K562 (cell line): Measurements from ENCODE around the gene MEAF6. TPM values are rescaled to one million over a fixed set of nuclear protein-coding genes. Genes with fewer than 3 reads are reported as not detected.

ENCODE experiments used
- ATAC-seq: fragments of 200-7000 bp; cut with Tn5 transposase; 3 replicates; pipeline ENCODE4 v1.9.1; 2020; ENCODE audit warnings: moderate library complexity
- BruUV-seq: library from RNA; stranded (reverse); fragments of 400-500 nt; replicated peaks from 2 replicates; lab custom pipeline; 2021; lab: Mats Ljungman, UMichigan
- CTCF ChIA-PET: fragments of 300-600 bp; formaldehyde crosslinking; extraction: SDS; loops from one replicate; lab custom pipeline; 2021; ENCODE audit warnings: low intra/inter-chr PET ratio; lab: Yijun Ruan, JAX
- POLR2A ChIA-PET: fragments of 300-600, 350-650 bp; sonication (Branson Sonifier 250); formaldehyde crosslinking; extraction: SDS; loops from one replicate; lab custom pipeline; 2021; ENCODE audit warnings: antibody characterized with exemption, inconsistent platforms; lab: Yijun Ruan, JAX
- DNase-seq, 4 experiments: peaks; one replicate each; pipeline versions ENCODE4 v3.0.0 to v3.0.0-alpha.2; 2011 to 2018; ENCODE audit warnings: low spot score in 3 of 4, mixed read lengths in 3 of 4; ENCODE audit errors: extremely low read depth in 1 of 4
- FAIRE-seq: peaks from 2 replicates; lab custom pipeline; 2011; peaks lifted over from hg19 to GRCh38; lab: Jason Lieb, UNC
- H2AFZ ChIP-seq: 2 replicates; pipeline ENCODE4 v1.6.0; 2011; ENCODE audit warnings: low read depth, low read length, control low read depth, inconsistent platforms
- H3K27ac ChIP-seq: fragments of 200-600 bp; 3 replicates; pipeline ENCODE4 v1.8.0; 2011; ENCODE audit warnings: low read depth, mild to moderate bottlenecking, control low read depth, inconsistent platforms, low read length, moderate library complexity, mixed read lengths; ENCODE audit errors: extremely low read depth
- H3K27me3 ChIP-seq, 2 experiments: fragments of 300-600 bp in 1 of 2; 2 replicates in 1 of 2; 3 replicates in 1 of 2; pipeline versions ENCODE4 v1.6.0 to v1.8.0; 2011; ENCODE audit warnings: inconsistent platforms in 2 of 2, low read length in 2 of 2, mild to moderate bottlenecking in 1 of 2, mixed read lengths in 1 of 2, moderate library complexity in 1 of 2; ENCODE audit not compliant: control insufficient read depth in 2 of 2, insufficient read depth in 2 of 2
- H3K36me3 ChIP-seq: fragments of 300-600 bp; 3 replicates; pipeline ENCODE4 v1.8.0; 2011; ENCODE audit warnings: mild to moderate bottlenecking, low read length, inconsistent platforms; ENCODE audit not compliant: control insufficient read depth, insufficient read depth
- H3K4me1 ChIP-seq, 2 experiments: fragments of 200-600 bp in 1 of 2; replicated peaks in 1 of 2; 2 replicates in 1 of 2; 3 replicates in 1 of 2; pipeline versions ENCODE4 v1.5.1 to v1.8.0; 2011; ENCODE audit warnings: inconsistent platforms in 2 of 2, low read length in 2 of 2, mild to moderate bottlenecking in 1 of 2, mixed read lengths in 1 of 2, moderate library complexity in 1 of 2; ENCODE audit not compliant: control insufficient read depth in 2 of 2, insufficient read depth in 2 of 2
- H3K4me2 ChIP-seq: 2 replicates; pipeline ENCODE4 v1.6.1; 2011; ENCODE audit warnings: low read length, control low read depth, inconsistent platforms, mixed read lengths; ENCODE audit not compliant: insufficient read depth
- H3K4me3 ChIP-seq: fragments of 200-600 bp; sonication (generic), shearing (Covaris generic); 2 replicates; pipeline ENCODE4 v1.5.1; 2016; ENCODE audit warnings: control low read depth, inconsistent platforms
- H3K79me2 ChIP-seq: fragments of 200-600 bp; 3 replicates; pipeline ENCODE4 v1.8.0; 2011; ENCODE audit warnings: low read length, inconsistent platforms; ENCODE audit not compliant: control insufficient read depth, insufficient read depth
- H3K9ac ChIP-seq, 2 experiments: 2 replicates each; pipeline versions ENCODE4 v1.6.0 to v1.6.1; 2011; ENCODE audit warnings: low read depth in 2 of 2, low read length in 2 of 2, control low read depth in 1 of 2, inconsistent platforms in 1 of 2, mild to moderate bottlenecking in 1 of 2, mixed read lengths in 1 of 2; ENCODE audit not compliant: insufficient read depth in 1 of 2
- H3K9me1 ChIP-seq: one replicate; pipeline ENCODE4 v1.6.0; 2011; ENCODE audit warnings: inconsistent platforms, mild to moderate bottlenecking, low read length, moderate library complexity; ENCODE audit not compliant: control insufficient read depth, insufficient read depth
- H3K9me3 ChIP-seq: replicated peaks from 2 replicates; pipeline ENCODE4 v1.5.1; 2011; ENCODE audit warnings: low read depth, low read length, inconsistent platforms; ENCODE audit not compliant: control insufficient read depth, insufficient read depth
- H4K20me1 ChIP-seq: replicated peaks from 2 replicates; pipeline ENCODE4 v1.6.1; 2011; ENCODE audit warnings: low read length, inconsistent platforms, mixed read lengths; ENCODE audit not compliant: control insufficient read depth, insufficient read depth
- CC2D1A ChIP-seq: fragments of 450-650 bp; IDR thresholded peaks from 2 replicates; pipeline ENCODE4 v1.6.1; 2017; ENCODE audit warnings: mild to moderate bottlenecking
- PCBP2 ChIP-seq: fragments of 200-400 bp; formaldehyde crosslinking; IDR thresholded peaks from 2 replicates; pipeline ENCODE4 v1.6.1; 2018; ENCODE audit warnings: low read length, low read depth, mild to moderate bottlenecking, moderate library complexity; ENCODE audit not compliant: poor library complexity, severe bottlenecking
- ZNF253 ChIP-seq: fragments of 250-450 bp; sonication (Bioruptor Pico); conservative IDR thresholded peaks from 2 replicates; pipeline ENCODE4 v1.6.1; 2021; ENCODE audit warnings: mild to moderate bottlenecking
- WGBS: fragments of 100-300 bp; shearing (Covaris generic); methylation state at CpG from one replicate; pipeline ENCODE4 v1.1.6; 2016; ENCODE audit warnings: low coverage, mixed read lengths; ENCODE audit not compliant: insufficient coverage; ENCODE audit errors: missing lambda C conversion rate; 5-methylcytosine and 5-hydroxymethylcytosine counted together
- in situ Hi-C: fragments of 300-500 bp; cut with MboI; formaldehyde crosslinking; loops from 4 replicates; pipeline ENCODE4 v1.15.0; 2018; ENCODE audit warnings: inconsistent platforms, mixed read lengths
- intact Hi-C: fragments of 100-400 bp; cut with micrococcal nuclease; formaldehyde crosslinking; loops from 2 replicates; pipeline ENCODE4 v1.14.2; 2022
- polyA plus RNA-seq, 8 experiments: library from polyadenylated mRNA; depleted of rRNA in 4 of 8; stranded (reverse) in 5 of 8; unstranded in 3 of 8; fragments of >200 nt; fragmentation: Nextera tagmentation in 2 of 8; fragmentation: Illumina TruSeq in 1 of 8; extraction: Ambion mirVana in 2 of 8; extraction: Trizol in 1 of 8; gene quantifications; 2 replicates each; pipeline versions ENCODE4 v1.2.1 to v1.2.3, GENCODE V29; 2011 to 2014; ENCODE audit warnings: inconsistent platforms in 1 of 8, missing spikeins in 1 of 8
- total RNA-seq, 7 experiments: library from RNA; depleted of rRNA in 6 of 7; stranded (reverse); fragments of >200 nt in 6 of 7; fragmentation: Illumina TruSeq in 2 of 7; extraction: Trizol in 2 of 7; gene quantifications; 2 replicates each; pipeline versions ENCODE4 v1.2.1 to v1.2.3, GENCODE V29; 2011 to 2021; ENCODE audit warnings: low replicate concordance in 1 of 7
- TF ChIP-seq, protein P1 (sequence below), 2 experiments: fragments of 450-650 bp; conservative IDR thresholded peaks; 2 replicates each; pipeline ENCODE4 v1.6.1; 2017; ENCODE audit warnings: mild to moderate bottlenecking in 2 of 2, moderate library complexity in 2 of 2

MEAF6 gene
- total and polyA plus RNA-seq, 9 of the 15 experiments (the other 6 are each of a cell fraction or from before 2014, with no cell fraction given): 55.0 to 151 (median 92.3) TPM

DNA sequence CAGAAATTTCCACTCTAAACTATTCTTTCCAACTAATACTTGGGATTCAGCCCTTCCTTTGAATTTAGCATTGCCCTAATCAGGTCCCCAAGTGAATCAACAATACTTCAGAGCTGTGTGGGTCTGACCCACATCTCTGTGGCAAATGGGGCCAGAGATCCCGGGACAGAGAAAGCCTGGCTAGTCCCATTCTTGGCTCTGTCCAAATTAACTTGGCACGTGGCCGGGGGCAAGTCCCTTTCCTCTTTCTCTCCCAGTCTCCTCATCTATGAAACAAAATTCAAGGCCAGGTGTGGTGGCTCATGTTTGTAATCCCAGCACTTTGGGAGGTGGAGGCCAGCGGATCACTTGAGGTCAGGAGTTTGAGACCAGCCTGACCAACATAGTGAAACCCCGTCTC is 46.5 kb downstream of the MEAF6 start:
- POLR2A ChIA-PET: interaction anchor here (7.1 kb wide), 1 partner anchor 9 kb away, joined by 64 read pairs; the partner anchor contains the start of gene ZC3H12A

More for the DNA sequence above, 46.5 kb downstream of the MEAF6 start:
- in situ Hi-C loops: no loop called here
- H3K9me1 ChIP-seq: no peaks in the 10 kb centered on the region
- WGBS: 58% methylated on average over 4 of the region's 5 CpGs
- TF ChIP-seq CC2D1A: no peak
- TF ChIP-seq, protein P1, sequence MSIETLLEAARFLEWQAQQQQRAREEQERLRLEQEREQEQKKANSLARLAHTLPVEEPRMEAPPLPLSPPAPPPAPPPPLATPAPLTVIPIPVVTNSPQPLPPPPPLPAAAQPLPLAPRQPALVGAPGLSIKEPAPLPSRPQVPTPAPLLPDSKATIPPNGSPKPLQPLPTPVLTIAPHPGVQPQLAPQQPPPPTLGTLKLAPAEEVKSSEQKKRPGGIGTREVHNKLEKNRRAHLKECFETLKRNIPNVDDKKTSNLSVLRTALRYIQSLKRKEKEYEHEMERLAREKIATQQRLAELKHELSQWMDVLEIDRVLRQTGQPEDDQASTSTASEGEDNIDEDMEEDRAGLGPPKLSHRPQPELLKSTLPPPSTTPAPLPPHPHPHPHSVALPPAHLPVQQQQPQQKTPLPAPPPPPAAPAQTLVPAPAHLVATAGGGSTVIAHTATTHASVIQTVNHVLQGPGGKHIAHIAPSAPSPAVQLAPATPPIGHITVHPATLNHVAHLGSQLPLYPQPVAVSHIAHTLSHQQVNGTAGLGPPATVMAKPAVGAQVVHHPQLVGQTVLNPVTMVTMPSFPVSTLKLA (conservative IDR thresholded peaks at IDR 0.05): no peak
- TF ChIP-seq ZNF253 (CRISPR knock-in tag): no peak
- TF ChIP-seq PCBP2: no peak
- TF ChIP-seq, all 486 proteins: peak for 0
- no peak for DNase-seq
- Histone ChIP-seq H4K20me1 (no peaks in the 10 kb centered on the region), H3K36me3 (no peaks in the 10 kb centered on the region), H3K27me3 (0 out of 5 replicates have a peak, but pooled peaks cover 0 to 3% of the 10 kb centered on the region in 2 experiments), H3K9ac (no peak overlapping the region), H3K4me1 (peaks cover 7 to 18% of the 10 kb centered on the region in 2 experiments; a peak in 3 of 5 replicates), H3K27ac (no peak overlapping the region), H3K4me2 (no peak overlapping the region), H2AFZ (no peak overlapping the region), H3K4me3 (no peak overlapping the region), H3K79me2 (no peaks in the 10 kb centered on the region), H3K9me3 (no peaks in the 10 kb centered on the region)
- ATAC-seq: no peak
- CTCF ChIA-PET: no interaction called here
- FAIRE-seq: no peak
- BruUV-seq: no TSS peak
- intact Hi-C loops: no loop called here
